HG02759 (cell line): ENCODE results near the gene CHMP6.
A peak's percentile ranks its signal among the peaks of the same experiment; 100 is the strongest.
"Not testable (repeated sequence)": the region's sequence is repeated elsewhere in the genome, so short reads cannot be mapped to it uniquely, and the experiment has no call there.

ENCODE experiments used
- ATAC-seq: cut with Tn5 transposase; IDR thresholded peaks from one replicate; pipeline ENCODE4 v1.9.1; 2021; ENCODE audit warnings: mild to moderate bottlenecking, moderate library complexity; ENCODE audit not compliant: unreplicated experiment

Gene CHMP6

GRCh38 chr17:81029859-81030258 is 38.2 kb downstream of the CHMP6 start:
- ATAC-seq, result no peak

GRCh38 chr17:81030312-81030711 is 38.7 kb downstream of the CHMP6 start:
- ATAC-seq, result not testable (repeated sequence)

- ATAC-seq, result no peak
Measured at GRCh38 chr17:81030741-81031565, 39.3 kb downstream of the CHMP6 start.

DNA sequence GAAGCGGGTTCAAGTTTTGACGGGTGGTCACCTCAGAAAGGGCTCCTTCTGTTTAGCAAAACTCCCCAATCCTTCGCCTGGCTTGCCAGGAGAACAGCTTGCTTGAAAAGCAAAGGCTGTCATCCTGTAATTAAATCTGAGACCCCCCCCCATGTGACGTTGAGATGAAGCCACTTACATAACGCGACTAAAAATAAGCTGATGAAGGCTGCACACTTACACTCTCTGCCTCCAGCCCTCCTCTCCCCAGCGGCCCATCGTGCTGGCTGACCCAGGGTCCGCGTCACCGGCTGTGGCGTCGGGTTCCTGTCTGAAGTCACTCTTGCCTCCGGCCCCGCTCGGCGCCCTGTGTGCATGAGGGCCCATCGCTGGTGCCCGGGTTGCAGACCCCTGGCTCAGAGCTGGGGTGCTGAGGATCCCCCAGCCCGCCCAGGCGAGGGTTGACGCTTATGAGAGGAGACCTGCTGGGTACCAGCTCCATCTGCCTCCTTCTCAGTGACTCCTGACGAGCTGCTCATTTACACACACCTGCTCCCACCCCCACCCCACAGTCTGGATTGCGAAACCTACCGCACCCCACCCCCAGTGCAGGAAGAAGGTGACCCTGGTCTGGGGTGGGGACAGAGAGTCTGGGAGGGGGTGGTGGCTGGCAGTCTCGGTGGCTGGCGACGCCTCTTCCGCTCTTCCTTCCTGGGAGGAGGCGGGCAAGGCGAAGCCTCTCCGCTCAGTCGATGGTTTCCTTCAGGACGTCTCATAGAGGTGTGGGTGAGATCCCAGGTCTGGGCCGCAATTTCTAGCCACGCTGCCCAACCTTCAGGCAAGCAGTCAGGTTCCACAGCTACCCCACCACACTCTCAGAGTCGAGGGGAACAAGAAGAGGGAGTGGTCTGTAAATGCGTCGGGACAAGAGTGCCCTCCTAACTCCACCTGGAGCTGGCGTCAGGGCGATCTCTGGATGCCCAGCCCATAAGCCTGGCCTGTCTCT is 40.2 kb downstream of the CHMP6 start:
- ATAC-seq, result no peak

DNA sequence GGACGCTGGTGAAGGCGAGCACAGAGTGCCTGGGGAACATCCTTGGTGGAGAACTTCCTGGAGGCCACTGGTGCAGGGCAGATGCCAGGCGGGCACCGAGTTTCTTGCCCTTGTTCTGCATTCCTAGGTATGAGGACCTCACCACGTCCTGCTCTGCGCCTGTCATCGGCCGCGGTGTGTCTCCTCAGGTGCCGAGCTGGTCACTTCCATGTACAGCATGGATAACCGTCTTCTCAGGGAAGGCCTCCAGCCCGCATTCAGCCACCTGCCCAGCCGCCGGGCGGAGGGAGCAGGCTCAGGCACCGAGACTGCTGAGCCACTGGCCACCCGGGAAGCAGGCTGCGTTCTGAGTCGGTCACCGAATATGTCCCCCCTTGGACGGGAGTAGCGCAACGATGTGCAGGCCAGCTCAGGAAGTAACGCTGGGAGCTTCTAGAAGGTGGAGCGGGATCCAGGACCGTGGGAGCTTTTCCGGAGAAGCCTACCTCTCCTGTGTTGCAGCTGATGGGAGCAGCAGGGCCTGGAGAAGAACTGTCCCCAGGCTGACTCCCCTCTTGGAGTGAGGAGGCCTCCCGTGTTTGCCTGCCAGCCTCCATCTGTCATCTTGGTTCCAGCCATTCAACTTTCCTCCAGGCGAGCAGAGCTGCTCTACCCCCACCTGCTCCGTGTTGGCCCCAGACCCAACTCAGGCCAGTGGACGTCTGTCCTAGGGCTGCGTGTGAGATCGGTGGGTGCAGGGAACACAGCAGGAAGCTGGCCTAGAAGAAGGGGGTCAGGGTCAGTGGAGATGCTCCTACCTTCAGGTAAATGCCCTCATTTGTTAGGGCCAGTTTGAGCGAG is 41.2 kb downstream of the CHMP6 start:
- no peak for ATAC-seq

- ATAC-seq, result no peak
Measured at GRCh38 chr17:81033535-81034167, 42.0 kb downstream of the CHMP6 start.

- peak; percentile 18 for ATAC-seq
Measured at GRCh38 chr17:81034168-81034777, 42.6 kb downstream of the CHMP6 start.

DNA sequence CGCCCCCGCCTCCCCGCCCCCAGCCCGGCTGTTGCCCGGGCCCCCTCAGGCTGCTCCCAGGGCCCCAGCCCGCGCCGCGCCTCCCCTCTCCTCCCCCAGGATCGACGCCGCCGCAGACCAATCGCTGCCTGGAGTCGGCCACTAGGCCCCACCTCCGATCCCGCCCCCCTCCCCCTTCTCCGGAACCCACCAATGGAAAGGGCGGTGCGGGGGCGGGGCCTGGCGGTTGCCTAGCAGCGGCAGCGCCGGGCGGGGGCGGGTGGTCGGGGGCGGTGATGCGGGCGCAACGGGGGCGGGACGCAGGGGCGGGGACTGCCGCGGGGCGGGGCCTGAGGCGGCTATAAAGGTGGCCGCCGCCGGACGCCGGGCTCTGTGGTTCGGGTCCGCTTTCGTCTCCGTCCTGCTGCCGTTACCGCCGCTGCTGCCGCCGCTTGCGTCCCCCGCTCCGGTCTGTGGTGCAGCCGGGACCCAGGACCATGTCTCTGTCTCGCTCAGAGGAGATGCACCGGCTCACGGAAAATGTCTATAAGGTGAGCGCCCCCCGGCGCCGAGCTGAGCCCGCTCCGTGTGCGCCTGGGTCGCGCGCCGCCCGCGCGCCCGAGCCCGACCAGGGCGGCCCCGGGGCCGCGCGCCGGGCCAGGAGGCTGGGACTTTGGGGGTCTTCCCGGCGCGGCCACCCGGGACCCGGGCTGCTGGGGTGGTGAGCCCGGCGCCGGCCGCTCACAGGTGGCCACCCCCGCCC is 43.3 kb downstream of the CHMP6 start, which contains the start of gene BAIAP2:
BAIAP2 (plus strand) TSS at position 373 of the 742 bp plus-strand sequence; CDS start at position 477, 104 bp downstream.
- peak; percentile 71 for ATAC-seq

GRCh38 chr17:81035521-81036196 is 44.0 kb downstream of the CHMP6 start:
- ATAC-seq, result no peak

GRCh38 chr17:81036197-81036941 is 44.7 kb downstream of the CHMP6 start:
- no peak for ATAC-seq

DNA sequence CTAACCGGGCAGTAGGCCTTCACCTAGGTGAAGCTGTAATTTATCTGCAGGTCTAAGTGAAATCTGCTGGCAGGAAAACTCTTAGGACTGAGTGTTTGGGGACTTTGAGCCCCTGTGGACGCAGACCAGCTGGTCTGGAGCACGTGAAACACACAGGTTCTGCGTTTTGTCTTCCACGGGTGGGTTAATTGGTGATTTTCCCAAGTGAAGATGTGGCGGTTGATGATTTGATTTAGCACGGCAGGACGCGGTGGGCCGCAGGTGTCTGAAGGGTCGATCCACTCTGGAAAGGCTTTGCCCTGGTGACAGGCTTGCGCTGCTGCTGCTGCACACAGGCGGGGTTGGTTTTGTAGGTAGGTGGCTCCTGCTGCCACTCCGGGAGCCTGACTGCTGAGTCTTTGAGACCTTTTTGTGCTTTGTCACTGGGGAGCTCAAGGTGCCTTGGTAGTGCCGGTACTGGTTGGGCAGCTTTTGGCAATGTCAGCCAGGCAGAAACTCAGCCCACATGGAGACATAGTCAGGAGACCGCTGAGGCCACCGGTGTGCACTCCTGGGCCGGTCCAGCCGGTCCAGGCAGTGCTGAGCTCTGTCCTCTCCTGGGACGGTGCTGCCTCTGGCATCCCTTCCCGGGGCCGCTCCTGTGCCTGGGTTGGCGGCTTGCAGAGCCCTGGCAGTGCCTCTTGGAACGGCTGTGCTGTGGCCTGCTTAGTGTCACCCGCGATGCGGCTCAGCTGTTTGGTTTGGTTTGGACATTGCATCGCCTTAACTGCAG is 45.6 kb downstream of the CHMP6 start:
- ATAC-seq, result no peak

DNA sequence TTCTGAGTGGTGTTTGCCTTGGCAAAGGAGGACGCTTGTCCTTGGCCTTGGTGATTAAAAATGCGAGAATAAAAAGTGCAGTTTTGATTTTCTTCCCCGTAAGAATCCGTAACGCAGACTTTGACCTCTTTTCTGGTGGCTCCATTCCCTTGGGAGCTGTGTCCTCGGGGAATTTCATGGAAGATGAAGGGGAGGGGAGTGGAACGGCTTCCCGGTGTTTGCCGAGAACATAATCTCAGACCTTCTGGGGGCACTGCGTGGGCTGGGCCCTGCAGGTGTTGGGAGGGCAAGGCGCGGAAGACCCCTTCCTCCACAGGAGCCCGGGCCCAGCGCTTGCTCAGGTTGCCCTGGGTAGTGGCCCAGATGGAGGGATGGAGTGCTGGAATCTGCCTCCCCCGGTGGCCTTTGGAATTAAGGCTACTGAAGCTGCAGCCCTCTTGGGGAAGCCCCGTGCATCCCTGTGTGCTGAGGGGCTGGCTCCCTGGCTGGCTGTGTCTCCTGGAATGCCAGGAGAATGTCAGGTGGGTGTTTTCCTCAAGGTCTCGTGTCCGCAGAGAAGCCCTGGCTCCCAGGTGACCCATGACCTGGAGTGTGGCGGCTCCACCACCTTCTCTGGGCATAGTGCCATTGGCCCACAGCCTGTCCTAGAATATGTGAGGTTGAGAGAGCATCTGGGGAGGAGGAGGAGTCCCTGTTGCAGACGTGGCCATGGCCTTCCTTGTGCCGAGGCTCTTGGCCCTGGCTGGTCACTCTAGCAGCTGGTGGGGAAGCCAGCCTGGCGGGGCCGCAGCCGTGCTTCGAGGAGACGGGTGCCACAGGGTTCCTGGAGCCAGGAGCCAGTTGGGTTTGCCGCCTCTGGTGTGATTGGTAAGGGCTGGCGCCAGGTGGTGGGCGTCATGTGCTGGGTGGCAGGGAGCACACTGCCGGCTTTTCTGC is 46.4 kb downstream of the CHMP6 start:
- no peak for ATAC-seq

DNA sequence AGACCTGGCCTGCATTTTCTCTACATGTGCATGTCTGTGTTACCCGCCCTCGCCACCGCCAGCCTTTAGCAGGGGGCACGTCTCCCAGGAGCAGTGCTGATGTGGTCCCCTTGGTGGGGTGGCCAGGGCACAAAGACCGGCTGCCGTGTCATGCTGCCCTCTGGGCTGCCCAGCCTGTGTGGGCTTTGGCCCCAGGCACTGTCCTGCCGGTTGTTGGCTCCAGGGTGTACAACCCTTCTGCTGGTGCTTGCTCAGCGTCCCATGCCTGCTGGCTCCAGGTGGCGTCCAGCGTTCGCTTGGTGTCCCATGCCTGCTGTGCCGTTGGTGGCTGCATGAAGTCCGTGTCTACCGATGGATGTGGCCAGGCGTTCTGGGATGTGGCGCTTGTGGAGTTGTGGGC is 47.5 kb downstream of the CHMP6 start:
- ATAC-seq, result no peak

DNA sequence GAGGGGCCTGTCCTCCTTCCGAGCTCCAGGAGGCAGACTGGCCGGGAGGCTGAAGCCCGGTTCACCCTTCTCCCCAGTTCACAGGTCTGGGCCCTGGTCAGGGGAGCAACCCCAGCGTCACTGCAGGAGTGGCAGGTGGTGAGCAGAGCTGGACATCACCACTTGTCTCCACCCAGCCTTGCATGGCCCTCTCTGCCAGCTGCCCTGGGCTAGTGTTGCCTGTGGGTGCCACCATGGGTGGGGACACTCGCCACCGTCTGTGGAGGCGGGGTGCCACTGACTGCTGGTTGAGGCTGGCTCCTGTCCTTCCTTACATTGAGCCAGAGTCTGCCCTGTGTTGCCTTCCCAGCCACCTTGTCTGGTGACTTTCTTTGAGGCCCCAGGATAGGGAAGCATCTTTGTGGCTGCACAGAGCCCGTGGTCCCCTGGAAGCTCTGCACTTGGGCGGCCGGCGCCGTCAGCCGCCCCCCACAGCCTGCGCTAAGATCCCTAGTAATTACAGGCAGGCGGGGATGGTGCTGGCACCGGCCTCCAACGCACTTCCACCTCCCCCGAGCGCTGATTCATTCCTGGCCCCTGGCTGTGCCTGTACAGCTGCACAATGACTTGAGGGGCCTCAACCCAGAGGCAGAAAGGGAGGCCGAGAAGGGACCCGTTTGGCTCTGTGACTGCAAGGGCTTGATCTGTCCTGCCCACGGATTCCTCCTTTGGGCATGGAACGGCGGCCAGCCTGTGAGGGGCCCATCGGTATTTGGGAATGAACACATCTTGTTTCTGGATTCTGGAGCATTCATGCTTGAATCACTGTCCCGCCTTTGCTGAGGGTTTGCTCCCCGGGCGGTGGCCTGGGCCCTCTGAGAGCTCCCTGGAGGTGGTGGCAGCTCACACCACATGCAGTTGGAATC is 48.5 kb downstream of the CHMP6 start:
- ATAC-seq, result no peak

DNA sequence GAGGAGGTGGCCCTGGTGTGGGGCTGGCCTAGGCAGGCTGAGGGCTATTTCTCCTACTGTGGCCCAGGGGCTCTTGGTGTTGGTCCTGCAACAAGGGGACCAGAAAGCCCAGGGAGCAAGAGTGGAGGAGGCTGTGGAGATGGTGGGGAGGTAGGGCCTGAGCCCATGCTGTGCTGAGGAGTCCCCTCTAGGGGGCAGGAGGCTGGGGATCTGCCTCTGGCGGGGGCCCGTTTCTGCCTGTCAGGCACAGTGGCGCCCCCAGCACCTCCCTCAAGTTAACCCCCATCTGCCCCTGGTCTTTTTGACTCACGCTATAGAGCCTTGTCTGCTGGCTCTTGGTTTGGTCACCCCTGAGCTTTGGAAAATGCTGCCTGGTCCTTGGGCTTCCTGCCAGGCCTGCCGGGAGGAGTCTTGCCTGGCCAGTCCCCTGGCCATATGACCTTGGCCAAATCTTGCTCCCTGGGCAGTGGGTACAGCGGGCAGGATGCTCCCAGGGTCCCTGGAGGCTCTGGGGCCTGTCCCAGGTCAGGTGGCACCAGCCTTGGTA is 49.2 kb downstream of the CHMP6 start:
- ATAC-seq, result no peak
